Fibroblast of lung (primary cell): ENCODE measurements around the gene FAM47A.

Experiments
- EZH2 ChIP-seq: IDR thresholded peaks from 2 replicates; pipeline ENCODE4 v1.5.1; 2012; ENCODE audit warnings: low read length, control low read depth, mild to moderate bottlenecking; ENCODE audit errors: missing control alignments
- TF ChIP-seq, protein P1 (sequence below), 2 donors: IDR thresholded peaks in 1 of 2; conservative IDR thresholded peaks in 1 of 2; 1 replicate in 1 of 2; 2 replicates in 1 of 2; pipeline ENCODE4 v1.5.1; 2011 to 2012; ENCODE audit warnings: low read length in 2 of 2, control low read depth in 1 of 2, inconsistent platforms in 1 of 2, low read depth in 1 of 2, mild to moderate bottlenecking in 1 of 2

DNA sequence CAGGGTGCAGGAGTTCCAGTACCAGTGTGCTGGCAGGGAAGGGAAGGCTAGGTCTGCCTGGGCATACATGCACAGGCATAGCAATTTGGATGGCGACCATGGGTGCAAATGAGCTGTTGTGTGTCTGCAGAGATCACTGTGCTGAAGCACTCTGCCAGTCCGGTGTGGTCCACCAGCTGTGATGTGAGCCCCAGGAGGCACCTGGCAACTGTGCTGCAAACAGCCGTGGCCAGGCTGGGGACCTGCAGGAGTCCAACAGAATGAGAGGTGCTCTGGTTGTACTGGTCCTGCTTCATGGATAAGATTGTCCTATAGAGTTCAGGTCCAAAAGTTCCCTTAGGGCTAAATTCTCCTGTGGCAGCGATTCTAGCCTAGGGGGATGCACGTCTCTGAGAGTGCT lies 6.1 kb downstream of the FAM47A start:
- TF ChIP-seq, protein P1, sequence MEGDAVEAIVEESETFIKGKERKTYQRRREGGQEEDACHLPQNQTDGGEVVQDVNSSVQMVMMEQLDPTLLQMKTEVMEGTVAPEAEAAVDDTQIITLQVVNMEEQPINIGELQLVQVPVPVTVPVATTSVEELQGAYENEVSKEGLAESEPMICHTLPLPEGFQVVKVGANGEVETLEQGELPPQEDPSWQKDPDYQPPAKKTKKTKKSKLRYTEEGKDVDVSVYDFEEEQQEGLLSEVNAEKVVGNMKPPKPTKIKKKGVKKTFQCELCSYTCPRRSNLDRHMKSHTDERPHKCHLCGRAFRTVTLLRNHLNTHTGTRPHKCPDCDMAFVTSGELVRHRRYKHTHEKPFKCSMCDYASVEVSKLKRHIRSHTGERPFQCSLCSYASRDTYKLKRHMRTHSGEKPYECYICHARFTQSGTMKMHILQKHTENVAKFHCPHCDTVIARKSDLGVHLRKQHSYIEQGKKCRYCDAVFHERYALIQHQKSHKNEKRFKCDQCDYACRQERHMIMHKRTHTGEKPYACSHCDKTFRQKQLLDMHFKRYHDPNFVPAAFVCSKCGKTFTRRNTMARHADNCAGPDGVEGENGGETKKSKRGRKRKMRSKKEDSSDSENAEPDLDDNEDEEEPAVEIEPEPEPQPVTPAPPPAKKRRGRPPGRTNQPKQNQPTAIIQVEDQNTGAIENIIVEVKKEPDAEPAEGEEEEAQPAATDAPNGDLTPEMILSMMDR (conservative IDR thresholded peaks at IDR 0.05 in 1 of 2, IDR thresholded peaks at IDR 0.05 in 1 of 2; ENCODE audit: low read depth in 1 of 2, low read length in 2 of 2) = no peak
- TF ChIP-seq EZH2 = no peak
